NCI-H1694 treated with DMSO at 0.1 percent for 48 hours (cell line): ENCODE measurements around the gene SEMA7A.
"Not testable (repeated sequence)": the region's sequence is repeated elsewhere in the genome, so short reads cannot be mapped to it uniquely, and the experiment has no call there.

Source experiments
- DNase-seq: peaks from one replicate; lab custom pipeline; 2025; lab: John Stamatoyannopoulos, UW

The SEMA7A gene

DNA sequence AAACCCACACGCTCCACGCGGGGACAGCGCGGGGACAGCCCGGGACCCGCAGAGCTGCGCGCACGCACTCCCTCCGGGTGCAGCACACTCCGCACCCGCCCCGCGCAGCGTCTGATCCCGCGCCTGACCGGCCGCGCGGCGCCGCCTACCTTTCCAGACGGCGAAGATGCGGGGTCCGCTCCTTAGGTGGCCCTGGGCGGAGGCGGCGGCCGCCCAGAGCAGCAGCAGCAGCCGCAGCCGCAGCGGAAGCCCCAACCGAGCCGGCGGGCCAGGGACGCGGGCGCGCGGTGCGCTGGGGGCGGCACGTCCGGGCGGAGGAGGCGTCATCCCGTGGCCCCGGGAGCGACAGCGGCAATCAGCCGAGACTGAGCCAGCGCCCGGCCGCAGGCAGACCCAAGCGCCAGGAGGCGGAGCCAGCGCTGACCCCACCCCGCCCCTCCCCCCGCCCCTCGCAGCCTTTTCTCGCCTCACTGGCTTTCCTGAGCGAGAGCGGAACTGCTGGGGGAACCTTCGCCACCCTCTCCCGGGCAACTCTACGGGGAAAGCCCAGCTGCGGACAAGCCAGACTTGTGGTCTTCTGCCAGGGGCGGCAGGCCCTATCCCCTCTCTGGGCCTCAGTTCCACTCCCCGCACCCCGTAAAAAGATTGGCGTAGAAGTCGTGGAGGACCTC lies at the start of gene SEMA7A:
SEMA7A (minus strand) TSS at position 367 of the 671 bp plus-strand sequence; CDS start at position 327, 40 bp downstream.
- DNase-seq: peak; percentile 4

DNA sequence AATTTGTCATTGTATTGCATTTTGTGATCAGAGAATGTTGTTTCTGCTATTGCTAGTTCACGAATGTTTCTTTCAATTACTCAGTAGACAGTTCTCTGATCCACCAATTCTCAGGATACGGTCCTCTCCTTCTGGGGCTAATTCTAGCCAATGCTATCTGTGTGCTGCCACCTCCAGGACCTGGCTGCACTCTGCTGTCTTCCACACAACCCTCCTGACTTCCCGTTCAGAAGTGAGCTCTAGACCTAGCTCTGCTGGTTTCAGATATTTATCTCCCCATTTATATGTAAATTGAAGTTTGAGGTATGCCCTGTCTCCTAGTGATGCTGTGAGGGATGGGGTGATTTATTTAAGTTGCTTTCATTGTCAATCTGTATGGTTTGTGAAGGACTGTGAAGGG lies 48.9 kb upstream of the SEMA7A start:
- DNase-seq: no peak

- not testable (repeated sequence) for DNase-seq
Measured at GRCh38 chr15:74480364-74480763, 46.6 kb upstream of the SEMA7A start.

- DNase-seq: not testable (repeated sequence)
Measured at GRCh38 chr15:74471621-74472020, 37.9 kb upstream of the SEMA7A start.

GRCh38 chr15:74470631-74471395 lies 37.1 kb upstream of the SEMA7A start:
- no peak for DNase-seq

DNA sequence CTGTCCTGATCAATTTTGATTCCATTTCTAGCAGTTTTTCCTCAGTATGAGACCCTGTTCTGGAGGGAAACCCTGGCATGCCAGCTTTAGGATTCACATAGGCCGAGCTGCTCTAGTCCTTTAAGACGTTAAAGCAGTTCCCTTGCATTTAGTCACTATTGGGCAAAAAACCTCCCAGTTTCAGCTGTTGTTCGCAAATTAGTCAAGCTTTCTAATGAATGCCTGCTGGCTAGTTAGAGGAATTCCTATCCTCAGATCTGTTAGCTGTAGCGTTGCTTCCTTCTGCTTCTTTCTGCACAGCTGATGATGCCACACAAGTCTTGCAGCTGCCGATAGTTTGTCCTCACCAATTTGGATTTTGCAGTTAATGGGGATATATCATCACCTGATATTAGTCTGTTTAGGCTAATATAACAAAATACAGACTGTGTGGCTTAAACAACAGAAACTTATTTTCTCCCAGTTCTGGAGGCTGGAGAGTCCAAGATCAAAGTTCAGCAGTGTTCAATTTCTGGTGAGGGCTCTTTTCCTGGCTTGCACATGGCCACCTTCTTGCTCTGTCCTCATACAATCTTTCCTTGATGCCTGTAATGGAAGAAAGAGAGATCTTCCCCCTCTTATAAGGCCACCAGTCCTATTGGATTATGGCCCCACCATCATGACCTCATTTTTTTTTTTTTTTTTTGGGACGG lies 34.7 kb upstream of the SEMA7A start:
- DNase-seq: no peak

- DNase-seq: no peak
Measured at GRCh38 chr15:74466570-74466969, 32.8 kb upstream of the SEMA7A start.

DNA sequence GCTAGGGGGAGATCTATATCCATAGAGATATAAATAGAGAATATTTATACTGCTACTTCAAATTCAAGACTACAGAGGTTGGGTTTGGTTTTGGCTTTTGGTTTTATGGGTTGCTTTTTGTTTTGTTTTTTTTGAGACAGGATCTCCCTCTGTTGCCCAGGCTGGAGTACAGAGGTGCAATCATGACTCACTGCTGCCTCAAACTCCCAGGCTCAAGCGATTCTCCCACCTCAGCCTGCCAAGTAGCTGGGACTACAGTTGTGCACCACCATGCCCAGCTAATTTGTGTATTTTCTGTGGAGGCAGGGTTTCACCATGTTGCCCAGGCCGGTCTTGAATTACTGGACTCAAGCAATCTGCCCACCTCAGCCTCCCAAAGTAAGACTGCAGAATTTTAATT lies 31.1 kb upstream of the SEMA7A start:
- DNase-seq: no peak

GRCh38 chr15:74464216-74464615 lies 30.5 kb upstream of the SEMA7A start:
- no peak for DNase-seq

DNA sequence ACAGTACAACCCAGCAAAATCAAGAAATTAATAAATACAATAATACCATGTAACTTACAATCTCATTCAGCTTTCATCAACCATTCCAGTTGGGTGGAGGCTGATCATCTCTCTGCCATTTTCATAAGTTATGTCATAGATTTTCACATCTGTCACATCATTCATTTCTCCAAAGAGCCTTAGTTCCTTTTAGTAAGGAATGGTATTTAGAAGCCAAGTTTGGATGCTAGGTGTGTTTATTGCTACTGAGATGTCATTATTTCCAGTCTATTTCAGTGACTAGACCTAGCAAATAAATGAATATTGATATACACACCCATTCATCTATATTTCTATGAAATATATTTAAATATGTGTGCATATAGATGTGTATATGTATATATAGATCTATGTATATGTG lies 29.9 kb upstream of the SEMA7A start:
- no peak for DNase-seq

DNA sequence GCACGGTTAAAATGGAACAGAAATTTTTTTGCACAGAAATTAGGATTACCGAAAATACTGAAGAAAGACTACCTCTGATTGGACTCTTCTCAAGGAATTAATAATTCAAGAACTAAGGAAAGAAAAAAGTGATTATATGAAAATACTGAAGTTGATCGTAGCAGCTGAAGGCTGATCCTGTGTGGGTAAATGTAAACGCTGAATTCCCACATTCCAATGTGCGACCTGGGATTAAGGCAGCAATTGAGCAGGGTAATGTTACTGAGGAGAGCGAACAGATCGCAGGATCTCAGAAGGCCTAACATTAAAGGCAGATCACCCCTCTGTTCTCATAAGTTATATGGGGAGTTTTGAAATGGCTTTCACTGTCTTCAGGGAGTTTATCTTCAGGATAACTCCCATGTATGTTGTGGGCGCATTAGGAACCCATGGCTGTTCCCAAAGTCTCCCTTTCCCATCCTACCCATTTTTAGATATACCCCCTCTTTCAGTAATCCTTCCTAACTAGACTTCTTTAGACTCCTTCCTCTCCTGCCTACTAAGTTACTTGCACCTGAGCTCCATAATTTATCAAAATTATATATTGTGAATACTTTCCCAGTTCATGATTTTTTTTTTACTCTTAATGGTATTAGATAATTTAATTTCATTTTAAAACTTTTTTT lies 28.2 kb upstream of the SEMA7A start:
- DNase-seq: no peak

GRCh38 chr15:74460871-74461846 lies 27.4 kb upstream of the SEMA7A start, which contains the start of gene UBL7:
Gene UBL7, minus strand, starts transcription at chr15:74461160. Its CDS starts 2,293 bp downstream, at chr15:74458867.
- peak; percentile 90 for DNase-seq

DNA sequence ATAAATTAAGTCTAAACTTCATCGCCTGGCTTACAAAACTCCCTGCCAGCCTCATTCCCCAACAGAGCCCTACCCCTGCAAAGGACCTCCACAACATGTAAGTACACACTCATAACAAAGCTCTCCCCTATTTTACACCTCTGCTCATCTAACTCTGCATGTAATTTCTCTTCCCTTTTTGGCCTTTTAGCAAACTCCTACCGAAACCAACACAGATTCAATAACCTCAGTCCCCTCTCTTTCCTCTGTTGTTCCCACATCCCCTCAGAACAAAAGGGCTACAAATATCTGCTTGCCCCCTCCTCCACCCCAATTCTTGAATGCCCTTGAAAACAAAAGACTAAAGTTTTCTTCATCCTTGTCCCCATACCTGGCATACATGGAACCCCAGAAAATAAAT lies 26.5 kb upstream of the SEMA7A start:
- no peak for DNase-seq

DNA sequence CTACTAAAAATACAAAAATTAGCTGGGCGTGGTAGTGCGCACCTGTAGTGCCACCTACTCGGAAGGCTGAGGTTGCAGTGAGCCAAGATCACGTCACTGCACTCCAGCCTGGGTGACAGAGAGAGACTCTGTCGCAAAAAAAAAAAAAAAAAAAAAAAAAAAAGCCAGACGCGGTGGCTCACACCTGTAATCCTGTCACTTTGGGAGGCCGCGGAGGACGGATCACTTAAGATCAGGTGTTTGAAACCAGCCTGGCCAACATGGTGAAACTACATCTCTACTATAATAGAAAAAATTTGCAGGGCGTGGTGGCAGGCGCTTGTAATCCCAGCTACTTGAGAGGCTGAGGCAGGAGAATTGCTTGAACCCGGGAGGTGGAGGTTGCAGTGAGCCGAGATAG lies 26.0 kb upstream of the SEMA7A start:
- DNase-seq: not testable (repeated sequence)

- no peak for DNase-seq
Measured at GRCh38 chr15:74458473-74458872, 24.7 kb upstream of the SEMA7A start.

DNA sequence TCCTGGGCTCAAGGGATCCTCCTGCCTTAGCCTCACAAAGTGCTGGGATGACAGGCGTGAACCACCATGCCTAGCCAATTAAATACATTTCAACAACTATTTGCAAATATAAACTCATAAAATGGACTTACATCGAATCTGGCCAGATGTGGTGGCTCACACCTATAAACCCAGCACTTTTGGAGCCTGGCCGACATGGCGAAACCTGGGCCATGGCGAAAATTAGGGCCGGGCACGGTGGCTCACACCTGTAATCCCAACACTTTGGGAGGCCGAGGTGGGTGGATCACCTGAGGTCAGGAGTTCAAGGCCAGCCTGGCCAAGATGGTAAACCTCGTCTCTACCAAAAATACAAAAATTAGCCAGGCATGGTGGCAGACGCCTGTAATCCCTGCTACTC lies 23.3 kb upstream of the SEMA7A start:
- not testable (repeated sequence) for DNase-seq

DNA sequence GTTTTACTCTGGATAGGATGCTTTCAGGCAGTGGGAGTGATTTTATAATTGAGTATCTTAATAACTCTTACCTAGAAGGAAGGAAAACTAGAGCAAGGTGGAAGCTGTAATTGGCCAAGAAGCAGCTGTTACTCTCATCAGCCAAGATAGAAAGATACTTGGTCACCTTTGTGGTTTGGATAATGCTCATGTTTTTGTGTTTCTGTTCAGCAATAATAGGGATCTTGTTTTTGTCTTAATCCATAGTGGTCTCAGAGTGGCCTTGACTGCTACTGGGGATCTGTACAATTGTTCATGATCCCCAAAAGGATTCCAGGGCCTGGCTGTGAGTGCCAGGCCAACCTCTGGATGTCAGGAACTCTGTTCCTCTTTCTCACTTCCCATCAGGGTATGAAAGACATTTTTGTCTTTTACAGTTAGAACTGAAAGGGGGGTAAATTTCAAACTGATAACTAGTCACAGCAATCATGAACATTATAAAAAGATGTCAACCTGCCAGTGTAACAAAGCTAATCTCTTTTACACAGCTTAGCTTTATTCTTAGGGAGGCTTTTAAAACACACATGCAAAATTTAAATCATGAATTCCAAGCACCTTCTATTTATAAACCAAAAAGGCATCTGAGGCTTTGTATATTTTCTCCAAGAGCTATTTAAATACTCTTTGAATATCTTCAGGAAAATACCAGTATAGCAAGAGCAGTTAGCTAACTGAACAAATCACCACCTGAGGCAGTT lies 21.2 kb upstream of the SEMA7A start:
- no peak for DNase-seq

DNA sequence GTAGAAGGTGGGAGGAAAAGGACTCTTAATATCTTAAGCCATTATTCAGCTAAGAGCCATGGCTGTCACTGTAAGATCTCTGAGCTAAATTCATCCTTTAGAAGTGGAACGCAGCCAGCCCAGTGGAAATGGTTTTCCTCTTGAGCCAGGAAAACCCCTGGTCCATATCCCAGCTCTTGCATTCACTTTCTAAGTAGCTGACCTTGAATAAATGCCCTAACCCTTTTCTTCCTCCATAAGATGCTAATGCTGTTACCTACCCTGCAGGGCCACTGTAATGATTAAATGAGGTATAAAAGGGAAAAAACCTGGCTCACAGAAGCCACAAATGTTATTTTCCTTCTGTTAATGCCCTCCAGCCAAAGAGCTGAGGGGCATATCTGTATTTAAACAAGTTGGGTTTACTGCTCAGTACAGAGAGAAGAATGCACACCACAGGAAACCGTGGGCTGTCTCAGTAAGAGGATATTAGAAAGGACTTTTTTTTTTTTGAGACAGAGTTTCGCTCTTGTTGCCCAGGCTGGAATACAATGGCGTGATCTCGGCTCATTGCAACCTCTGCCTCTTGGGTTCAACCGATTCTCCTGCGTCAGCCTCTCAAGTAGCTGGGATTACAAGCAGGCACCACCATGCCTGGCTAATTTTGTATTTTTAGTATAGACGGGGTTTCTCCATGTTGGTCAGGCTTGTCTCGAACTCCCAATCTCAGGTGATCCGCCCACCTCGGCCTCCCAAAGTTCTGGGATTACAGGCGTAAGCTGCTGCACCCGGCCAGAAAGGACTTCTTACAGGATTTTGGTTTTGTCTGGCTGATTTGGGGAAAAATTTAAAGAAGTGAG lies 20.4 kb upstream of the SEMA7A start:
- DNase-seq: no peak
